PC-3 (cell line): ENCODE results near the gene NUDT1. TPM values are rescaled to one million over a fixed set of nuclear protein-coding genes. Genes with fewer than 3 reads are reported as not detected.

Experiments used
- ATAC-seq: fragments of 200-7000 bp; cut with Tn5 transposase; 2 replicates; pipeline ENCODE4 v1.9.1; 2020; ENCODE audit warnings: mild to moderate bottlenecking, moderate library complexity
- BruUV-seq: library from RNA; stranded (reverse); fragments of 400-500 nt; replicated peaks from 2 replicates; lab custom pipeline; 2021; lab: Mats Ljungman, UMichigan
- CTCF ChIA-PET: fragments of 300-600 bp; sonication (Branson Sonifier 250); formaldehyde crosslinking; loops from one replicate; lab custom pipeline; 2022; ENCODE audit warnings: antibody characterized with exemption; lab: Charles Lee
- POLR2A ChIA-PET: fragments of 300-600 bp; sonication (Branson Sonifier 250); formaldehyde crosslinking; loops from one replicate; lab custom pipeline; 2022; ENCODE audit warnings: antibody characterized with exemption; ENCODE audit not compliant: unreplicated experiment; lab: Charles Lee
- DNase-seq: peaks from one replicate; pipeline ENCODE4 v3.0.0-alpha.2; 2015
- H2AFZ ChIP-seq: fragments of 300-600 bp; sonication (generic); 2 replicates; pipeline ENCODE4 v1.6.0; 2016; ENCODE audit warnings: antibody characterized with exemption, low read length
- H3F3A ChIP-seq: fragments of 300-600 bp; sonication (generic); one replicate; pipeline ENCODE4 v1.6.0; 2017; ENCODE audit warnings: antibody characterized with exemption, low read length, control low read depth, mild to moderate bottlenecking; ENCODE audit not compliant: unreplicated experiment
- H3K27ac ChIP-seq: fragments of 300-600 bp; sonication (generic); 2 replicates; pipeline ENCODE4 v1.5.1; 2016; ENCODE audit warnings: mild to moderate bottlenecking, low read length
- H3K27me3 ChIP-seq: fragments of 300-600 bp; sonication (generic); 2 replicates; pipeline ENCODE4 v1.6.1; 2016; ENCODE audit warnings: low read length, mixed read lengths
- H3K36me3 ChIP-seq: fragments of 300-600 bp; sonication (generic); 2 replicates; pipeline ENCODE4 v1.6.1; 2016; ENCODE audit warnings: low read depth, mixed run types, low read length, mixed read lengths
- H3K4me1 ChIP-seq: fragments of 300-600 bp; sonication (generic); 2 replicates; pipeline ENCODE4 v1.5.1; 2016; ENCODE audit warnings: low read length; ENCODE audit not compliant: insufficient read depth
- H3K4me2 ChIP-seq: fragments of 300-600 bp; sonication (generic); 2 replicates; pipeline ENCODE4 v1.6.0; 2016; ENCODE audit warnings: low read length
- H3K4me3 ChIP-seq: fragments of 300-600 bp; sonication (generic); 2 replicates; pipeline ENCODE4 v1.5.1; 2016; ENCODE audit warnings: mild to moderate bottlenecking, low read length, mixed read lengths
- H3K79me2 ChIP-seq: fragments of 300-600 bp; sonication (generic); 2 replicates; pipeline ENCODE4 v1.6.1; 2017; ENCODE audit warnings: low read length, mixed read lengths
- H3K9ac ChIP-seq: fragments of 300-600 bp; sonication (generic); 2 replicates; pipeline ENCODE4 v1.6.0; 2016; ENCODE audit warnings: mild to moderate bottlenecking, low read length
- H3K9me2 ChIP-seq: fragments of 300-600 bp; sonication (generic); replicated peaks from 2 replicates; pipeline ENCODE4 v1.6.1; 2016; ENCODE audit warnings: mixed run types, low read length, mixed read lengths
- H3K9me3 ChIP-seq: fragments of 300-600 bp; sonication (generic); 2 replicates; pipeline ENCODE4 v1.6.1; 2016; ENCODE audit warnings: low read length, mixed read lengths
- H4K20me1 ChIP-seq: fragments of 300-600 bp; sonication (generic); 2 replicates; pipeline ENCODE4 v1.6.1; 2016; ENCODE audit warnings: low read length, mixed read lengths
- EZH2 ChIP-seq: fragments of 300-600 bp; sonication (generic); IDR thresholded peaks from one replicate; pipeline ENCODE4 v1.6.1; 2017; ENCODE audit warnings: antibody characterized with exemption, mild to moderate bottlenecking, low read length; ENCODE audit not compliant: unreplicated experiment
- EZH2phosphoT487 ChIP-seq: fragments of 300-600 bp; sonication (generic); IDR thresholded peaks from 2 replicates; pipeline ENCODE4 v1.6.1; 2018; ENCODE audit warnings: mild to moderate bottlenecking, antibody characterized with exemption, low read length, borderline replicate concordance
- intact Hi-C: fragments of 100-400 bp; cut with micrococcal nuclease; formaldehyde crosslinking; loops from 2 replicates; pipeline ENCODE4 v1.9.0; 2023
- total RNA-seq: library from RNA; depleted of rRNA; stranded (reverse); fragments of >200 nt; gene quantifications from 2 replicates; pipeline ENCODE4 v1.2.3, GENCODE V29; 2014
- TF ChIP-seq, protein P1 (sequence below): fragments of 300-600 bp; sonication (generic); conservative IDR thresholded peaks from 2 replicates; pipeline ENCODE4 v1.5.1; 2017; ENCODE audit warnings: antibody characterized with exemption, low read depth, mild to moderate bottlenecking, low read length

NUDT1 gene
- total RNA-seq, 1 experiment from 2014 or later: 59.3 TPM

DNA sequence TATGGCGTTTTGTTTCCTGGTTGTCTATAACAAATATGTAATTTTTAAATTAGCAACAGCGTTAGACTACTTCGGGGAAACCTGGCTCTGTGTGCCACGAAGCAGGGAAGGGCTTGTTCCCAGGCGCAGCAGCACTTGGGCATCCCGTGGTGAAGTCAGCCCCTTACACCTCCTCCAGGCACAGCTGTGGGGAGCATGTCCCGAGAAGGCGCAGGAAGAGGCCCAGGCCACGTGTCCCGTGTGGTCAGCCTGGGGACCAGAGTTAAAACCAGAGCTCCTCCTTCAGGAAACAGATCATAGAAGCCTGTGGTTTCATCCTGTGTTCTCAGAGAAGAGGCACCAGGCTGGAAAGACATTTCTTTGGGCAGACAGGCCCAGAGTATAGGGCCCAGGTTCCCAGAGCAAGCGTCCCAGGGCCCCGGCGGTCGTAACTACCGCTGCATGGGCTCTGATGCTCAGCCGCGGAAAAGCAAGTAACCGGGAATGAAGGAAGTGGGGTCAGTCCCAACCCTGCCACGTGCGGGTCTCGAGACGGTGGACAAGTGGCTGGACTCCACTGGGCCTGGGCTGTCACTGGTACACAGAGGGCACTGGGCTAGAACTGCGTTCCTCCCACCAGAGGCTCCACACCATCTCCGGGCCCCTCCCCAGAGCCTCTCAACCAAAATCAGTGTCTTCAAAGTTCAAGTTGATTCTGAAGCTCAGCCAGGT lies 7.1 kb downstream of the NUDT1 start:
- peak overlapping the region; percentile 81 for H3K27ac ChIP-seq
- no peaks in the 10 kb centered on the region; the same call in 1 of the 2 replicates for H3K36me3 ChIP-seq
- no peaks in the 10 kb centered on the region for H3F3A ChIP-seq
- DNase-seq: peak; percentile 80
- TSS peak; percentile 73 for BruUV-seq
- peaks cover 18% of the 10 kb centered on the region for H3K4me1 ChIP-seq
- TF ChIP-seq EZH2phosphoT487 (no peak), EZH2 (no peak)
- TF ChIP-seq, protein P1, sequence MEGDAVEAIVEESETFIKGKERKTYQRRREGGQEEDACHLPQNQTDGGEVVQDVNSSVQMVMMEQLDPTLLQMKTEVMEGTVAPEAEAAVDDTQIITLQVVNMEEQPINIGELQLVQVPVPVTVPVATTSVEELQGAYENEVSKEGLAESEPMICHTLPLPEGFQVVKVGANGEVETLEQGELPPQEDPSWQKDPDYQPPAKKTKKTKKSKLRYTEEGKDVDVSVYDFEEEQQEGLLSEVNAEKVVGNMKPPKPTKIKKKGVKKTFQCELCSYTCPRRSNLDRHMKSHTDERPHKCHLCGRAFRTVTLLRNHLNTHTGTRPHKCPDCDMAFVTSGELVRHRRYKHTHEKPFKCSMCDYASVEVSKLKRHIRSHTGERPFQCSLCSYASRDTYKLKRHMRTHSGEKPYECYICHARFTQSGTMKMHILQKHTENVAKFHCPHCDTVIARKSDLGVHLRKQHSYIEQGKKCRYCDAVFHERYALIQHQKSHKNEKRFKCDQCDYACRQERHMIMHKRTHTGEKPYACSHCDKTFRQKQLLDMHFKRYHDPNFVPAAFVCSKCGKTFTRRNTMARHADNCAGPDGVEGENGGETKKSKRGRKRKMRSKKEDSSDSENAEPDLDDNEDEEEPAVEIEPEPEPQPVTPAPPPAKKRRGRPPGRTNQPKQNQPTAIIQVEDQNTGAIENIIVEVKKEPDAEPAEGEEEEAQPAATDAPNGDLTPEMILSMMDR: peak; percentile 40; the same call in 1 of the 2 replicates
- H3K9ac ChIP-seq: peak overlapping the region; percentile 59
- no peaks in the 10 kb centered on the region for H3K79me2 ChIP-seq
- peak overlapping the region; percentile 74 for H2AFZ ChIP-seq
- no peaks in the 10 kb centered on the region for H4K20me1 ChIP-seq
- no peaks in the 10 kb centered on the region for H3K9me3 ChIP-seq
- ChIA-PET CTCF (interaction anchor here (0.5 to 1.0 kb wide), 2 partner anchors 99 to 509 kb away, joined by 3 to 5 read pairs; no protein-coding TSS in a partner anchor), POLR2A (no interaction called here)
- no peaks in the 10 kb centered on the region for H3K27me3 ChIP-seq
- intact Hi-C loops: loop anchor here (1.0 to 2.0 kb wide), 2 partner anchors 66 to 99 kb away; partner anchors contain the start of gene SNX8
- H3K4me3 ChIP-seq: peak overlapping the region; percentile 3; the same call in 1 of the 2 replicates
- H3K9me2 ChIP-seq: no peaks in the 10 kb centered on the region
- ATAC-seq: peak; percentile 94
- H3K4me2 ChIP-seq: peak overlapping the region; percentile 60

DNA sequence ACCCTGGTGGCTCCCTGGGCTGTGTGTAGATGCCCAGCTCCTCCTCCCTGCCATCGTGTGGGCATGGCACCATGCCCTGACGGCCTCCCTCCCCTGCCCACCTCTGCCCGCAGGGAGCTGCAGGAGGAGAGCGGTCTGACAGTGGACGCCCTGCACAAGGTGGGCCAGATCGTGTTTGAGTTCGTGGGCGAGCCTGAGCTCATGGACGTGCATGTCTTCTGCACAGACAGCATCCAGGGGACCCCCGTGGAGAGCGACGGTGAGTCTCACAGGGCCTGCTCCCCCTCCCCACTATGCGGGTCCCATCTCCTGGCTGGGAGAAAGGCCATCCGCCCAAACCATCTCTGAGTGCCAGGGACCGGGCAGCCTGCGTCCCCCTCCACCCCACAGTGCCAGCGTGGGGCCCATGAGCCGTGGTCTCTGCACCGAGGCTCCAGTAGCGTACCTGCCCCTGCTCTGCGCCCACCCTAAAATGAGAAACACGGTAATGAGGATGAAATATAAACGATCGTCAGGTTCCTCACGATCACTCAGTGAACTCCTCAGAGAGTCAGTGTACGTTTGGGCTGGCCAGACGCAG lies 7.8 kb downstream of the NUDT1 start:
- ChIA-PET CTCF (interaction anchor here (1.0 kb wide), 1 partner anchor 98 kb away, joined by 5 read pairs; no protein-coding TSS in a partner anchor), POLR2A (no interaction called here)
- H3K79me2 ChIP-seq: no peaks in the 10 kb centered on the region
- no peak overlapping the region; the same call in 1 of the 2 replicates for H3K9ac ChIP-seq
- no peak for TF ChIP-seq EZH2phosphoT487
- TF ChIP-seq EZH2: no peak
- TF ChIP-seq, protein P1: no peak
- no peak for ATAC-seq
- no peaks in the 10 kb centered on the region for H3K27me3 ChIP-seq
- no peak for DNase-seq
- H3K4me3 ChIP-seq: no peak overlapping the region
- no peaks in the 10 kb centered on the region for H3F3A ChIP-seq
- H4K20me1 ChIP-seq: no peaks in the 10 kb centered on the region
- no TSS peak for BruUV-seq
- no peaks in the 10 kb centered on the region for H3K9me2 ChIP-seq
- H2AFZ ChIP-seq: no peak overlapping the region
- H3K27ac ChIP-seq: peak overlapping the region; percentile 81
- H3K4me1 ChIP-seq: peaks cover 21% of the 10 kb centered on the region
- H3K36me3 ChIP-seq: no peaks in the 10 kb centered on the region; the same call in 1 of the 2 replicates
- H3K4me2 ChIP-seq: no peak overlapping the region
- intact Hi-C loops: loop anchor here (1.0 to 2.0 kb wide), 2 partner anchors 65 to 98 kb away; partner anchors contain the start of gene SNX8
- no peaks in the 10 kb centered on the region for H3K9me3 ChIP-seq
